Endothelial cell of umbilical vein (primary cell): ENCODE data around the gene SLC10A2. TPM values are rescaled to one million over a fixed set of nuclear protein-coding genes. Genes with fewer than 3 reads are reported as not detected.

Experiments
- BruUV-seq: library from RNA; stranded (reverse); fragments of 400-500 nt; replicated peaks from 2 replicates; lab custom pipeline; 2021; lab: Mats Ljungman, UMichigan
- CTCF ChIA-PET: fragments of 300-600, 350-600 bp; sonication (Branson Sonifier 250); formaldehyde crosslinking; loops from one replicate; lab custom pipeline; 2021; ENCODE audit warnings: antibody characterized with exemption, inconsistent platforms; lab: Charles Lee
- POLR2A ChIA-PET: fragments of 300-600, 350-600 bp; sonication (Branson Sonifier 250); formaldehyde crosslinking; loops from one replicate; lab custom pipeline; 2021; ENCODE audit warnings: antibody characterized with exemption, inconsistent platforms; lab: Charles Lee
- DNase-seq: peaks from one replicate; pipeline ENCODE4 v3.0.0-alpha.2; 2011; ENCODE audit warnings: low read depth, low spot score
- FAIRE-seq: peaks from 2 replicates; lab custom pipeline; 2011; peaks lifted over from hg19 to GRCh38; lab: Jason Lieb, UNC
- H2AFZ ChIP-seq: 2 replicates; pipeline ENCODE4 v1.6.0; 2012; ENCODE audit warnings: low read depth, low read length, control low read depth, inconsistent platforms
- H3K27ac ChIP-seq: 2 replicates; pipeline ENCODE4 v1.5.1; 2011; ENCODE audit warnings: low read depth, mild to moderate bottlenecking, control low read depth, low read length, moderate library complexity; ENCODE audit not compliant: insufficient read depth
- H3K27me3 ChIP-seq, 2 experiments: 2 replicates each; pipeline versions ENCODE4 v1.6.0 to v1.6.1; 2011; ENCODE audit warnings: low read length in 2 of 2, mixed read lengths in 1 of 2; ENCODE audit not compliant: control insufficient read depth in 2 of 2, insufficient read depth in 2 of 2
- H3K36me3 ChIP-seq, 2 experiments: 2 replicates in 1 of 2; 3 replicates in 1 of 2; pipeline ENCODE4 v1.5.1; 2011; ENCODE audit warnings: low read length in 2 of 2, mild to moderate bottlenecking in 1 of 2, moderate library complexity in 1 of 2; ENCODE audit not compliant: control insufficient read depth in 2 of 2, insufficient read depth in 2 of 2; ENCODE audit errors: extremely low read depth in 1 of 2
- H3K4me1 ChIP-seq: 3 replicates; pipeline ENCODE4 v1.5.1; 2011; ENCODE audit warnings: mild to moderate bottlenecking, low read length; ENCODE audit not compliant: control insufficient read depth, insufficient read depth; ENCODE audit errors: extremely low read depth
- H3K4me2 ChIP-seq: 2 replicates; pipeline ENCODE4 v1.6.1; 2011; ENCODE audit warnings: low read length, control low read depth, mixed read lengths; ENCODE audit not compliant: insufficient read depth
- H3K4me3 ChIP-seq, 3 experiments: fragments of 200-600 bp in 1 of 3; sonication (generic), shearing (Covaris generic) in 1 of 3; replicated peaks in 1 of 3; 2 replicates each; pipeline ENCODE4 v1.5.1; 2011 to 2016; ENCODE audit warnings: control low read depth in 3 of 3, low read length in 3 of 3, mild to moderate bottlenecking in 2 of 3, inconsistent platforms in 1 of 3, low read depth in 1 of 3, moderate library complexity in 1 of 3; ENCODE audit not compliant: insufficient read depth in 1 of 3
- H3K79me2 ChIP-seq: 2 replicates; pipeline ENCODE4 v1.6.0; 2012; ENCODE audit warnings: low read length, inconsistent platforms; ENCODE audit not compliant: control insufficient read depth, insufficient read depth
- H3K9ac ChIP-seq: replicated peaks from 2 replicates; pipeline ENCODE3; 2011; ENCODE audit warnings: low read length, control low read depth; ENCODE audit not compliant: insufficient read depth; ENCODE audit errors: extremely low read depth
- H3K9me1 ChIP-seq: replicated peaks from 3 replicates; pipeline ENCODE4 v1.6.0; 2011; ENCODE audit warnings: mild to moderate bottlenecking, low read length; ENCODE audit not compliant: control insufficient read depth, insufficient read depth; ENCODE audit errors: extremely low read depth
- H3K9me3 ChIP-seq: replicated peaks from 2 replicates; pipeline ENCODE4 v1.5.1; 2012; ENCODE audit warnings: low read length, inconsistent platforms; ENCODE audit not compliant: control insufficient read depth, insufficient read depth
- H4K20me1 ChIP-seq: replicated peaks from 2 replicates; pipeline ENCODE3; 2011; ENCODE audit warnings: mild to moderate bottlenecking, low read length; ENCODE audit not compliant: control insufficient read depth, insufficient read depth; ENCODE audit errors: extremely low read depth
- CTCF ChIP-seq, 2 donors: IDR thresholded peaks; 1 replicate in 1 of 2; 2 replicates in 1 of 2; pipeline ENCODE4 v1.5.1; 2011; ENCODE audit warnings: low read length in 2 of 2, mild to moderate bottlenecking in 2 of 2, moderate library complexity in 2 of 2, control low read depth in 1 of 2, inconsistent platforms in 1 of 2, low read depth in 1 of 2; ENCODE audit not compliant: insufficient read depth in 1 of 2; ENCODE audit errors: extremely low read depth in 1 of 2
- EZH2 ChIP-seq: IDR thresholded peaks from 2 replicates; pipeline ENCODE4 v1.6.1; 2012; ENCODE audit warnings: borderline replicate concordance, low read depth, mild to moderate bottlenecking, moderate library complexity, low read length, inconsistent platforms; ENCODE audit not compliant: severe bottlenecking
- FOS ChIP-seq: IDR thresholded peaks from 2 replicates; pipeline ENCODE4 v1.6.1; 2011; ENCODE audit warnings: mild to moderate bottlenecking, low read length, moderate library complexity, borderline replicate concordance; ENCODE audit not compliant: insufficient read depth
- GATA2 ChIP-seq: IDR thresholded peaks from 2 replicates; pipeline ENCODE4 v1.7.0; 2011; ENCODE audit warnings: low read depth, mild to moderate bottlenecking, moderate library complexity, mixed read lengths, low read length; ENCODE audit not compliant: insufficient read length, insufficient read depth
- JUN ChIP-seq: IDR thresholded peaks from 2 replicates; pipeline ENCODE4 v1.6.1; 2011; ENCODE audit warnings: borderline replicate concordance, low read depth; ENCODE audit not compliant: insufficient read length, insufficient read depth
- MAX ChIP-seq: IDR thresholded peaks from 2 replicates; pipeline ENCODE4 v1.6.1; 2011; ENCODE audit not compliant: insufficient read depth, insufficient read length
- MYC ChIP-seq: IDR thresholded peaks from one replicate; pipeline ENCODE4 v1.6.1; 2011; ENCODE audit warnings: mild to moderate bottlenecking, low read depth, low read length
- POLR2A ChIP-seq: IDR thresholded peaks from 2 replicates; pipeline ENCODE4 v1.6.1; 2012; ENCODE audit warnings: low read depth, mild to moderate bottlenecking, control low read depth, low read length
- POLR2AphosphoS5 ChIP-seq: IDR thresholded peaks from 2 replicates; pipeline ENCODE4 v1.6.1; 2012; ENCODE audit warnings: low read depth, mild to moderate bottlenecking, control low read depth, low read length, moderate library complexity; ENCODE audit not compliant: insufficient read depth
- dilution Hi-C: fragments of 300-500 bp; cut with MboI; formaldehyde crosslinking; loops from one replicate; pipeline ENCODE4 v1.15.0; 2019; ENCODE audit warnings: low sequenced_read_pairs; ENCODE audit not compliant: extremely low pct_ligation_motif_present
- intact Hi-C: fragments of 100-400 bp; cut with micrococcal nuclease; formaldehyde crosslinking; loops from one replicate; pipeline ENCODE4 v1.10.0; 2022
- polyA plus RNA-seq, 4 experiments: library from polyadenylated mRNA; depleted of rRNA in 3 of 4; stranded (reverse) in 3 of 4; unstranded in 1 of 4; fragments of >200 nt; gene quantifications; 2 replicates each; pipeline versions ENCODE4 v1.2.1 to v1.2.3, GENCODE V29; 2011 to 2012; ENCODE audit warnings: missing spikeins in 1 of 4
- total RNA-seq: library from RNA; stranded (reverse); gene quantifications from 2 replicates; pipeline ENCODE4 v1.2.3, GENCODE V29; 2021

The SLC10A2 gene
- total and polyA plus RNA-seq, 2 donors (not counting 3 experiments of a cell fraction or from before 2014, with no cell fraction given), result not detected

GRCh38 chr13:103044056-103044455 lies 22.2 kb downstream of the SLC10A2 start:
- TF ChIP-seq EZH2 (no peak), POLR2A (no peak), GATA2 (no peak), MYC (no peak), POLR2AphosphoS5 (no peak), CTCF (IDR thresholded peaks at IDR 0.05; ENCODE audit: extremely low read depth in 1 of 2, insufficient read depth in 1 of 2, low read depth in 1 of 2, low read length in 2 of 2) (no peak), JUN (no peak), FOS (no peak), MAX (no peak)
- H3K9me3 ChIP-seq, result no peaks in the 10 kb centered on the region
- BruUV-seq, result no TSS peak
- dilution Hi-C loops, result no loop called here
- ChIA-PET POLR2A (no interaction called here), CTCF (no interaction called here)
- H3K79me2 ChIP-seq, result no peaks in the 10 kb centered on the region
- no peaks in the 10 kb centered on the region for H4K20me1 ChIP-seq
- H3K36me3 ChIP-seq, result no peaks in the 10 kb centered on the region
- H3K9me1 ChIP-seq, result no peaks in the 10 kb centered on the region
- H3K27ac ChIP-seq, result no peak overlapping the region
- no peak overlapping the region for H3K4me3 ChIP-seq
- H3K4me1 ChIP-seq, result no peaks in the 10 kb centered on the region
- no peak overlapping the region for H3K4me2 ChIP-seq
- no peak overlapping the region for H3K9ac ChIP-seq
- intact Hi-C loops, result no loop called here
- H2AFZ ChIP-seq, result no peak overlapping the region
- DNase-seq (no peak), FAIRE-seq (no peak)
- no peaks in the 10 kb centered on the region for H3K27me3 ChIP-seq
